Ovary (tissue), 3 donors: ENCODE measurements around the gene FAM83D.

Experiments used
- CTCF ChIP-seq, 3 donors: fragments of 450-650 bp in 2 of 3; fragments of 200-600 bp in 1 of 3; IDR thresholded peaks; one replicate each; pipeline versions ENCODE4 v1.5.1 to v1.8.0; 2016 to 2022; ENCODE audit warnings: antibody characterized with exemption in 3 of 3, mild to moderate bottlenecking in 1 of 3
- EP300 ChIP-seq: sonication (generic); formaldehyde crosslinking; IDR thresholded peaks from one replicate; pipeline ENCODE4 v1.6.1; 2017; ENCODE audit warnings: antibody characterized with exemption
- donor health status: DM: no; HTN: no; CAD: no.

- TF ChIP-seq CTCF (IDR thresholded peaks at IDR 0.05) (no peak), EP300 (no peak)
Observed at GRCh38 chr20:38937978-38938473, 11.8 kb downstream of the FAM83D start.
